GM18867 (cell line): ENCODE data around the gene NFATC3.

ENCODE experiments used
- ATAC-seq: cut with Tn5 transposase; IDR thresholded peaks from one replicate; pipeline ENCODE4 v1.9.1; 2021; ENCODE audit warnings: mild to moderate bottlenecking, moderate library complexity; ENCODE audit not compliant: unreplicated experiment

Gene NFATC3

DNA sequence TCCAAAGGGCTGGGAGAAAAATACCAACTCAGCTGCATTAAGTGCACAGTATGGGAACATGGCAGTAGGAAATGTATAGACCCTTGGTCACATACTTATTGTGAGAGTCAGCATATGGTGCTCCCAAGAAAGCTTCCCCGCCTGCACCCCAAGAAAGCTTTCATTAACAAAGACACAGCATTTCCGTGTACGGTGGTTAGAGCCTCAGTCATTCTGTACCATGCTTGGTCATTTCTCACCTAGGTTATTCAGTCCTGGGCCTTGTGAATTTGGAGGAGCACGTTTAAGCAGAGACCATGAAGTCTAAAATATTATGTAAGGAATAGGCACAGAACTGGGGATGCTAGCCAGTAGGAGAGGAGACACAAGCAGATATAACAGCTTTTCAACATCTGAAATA lies 94.7 kb downstream of the NFATC3 start:
- ATAC-seq: no peak

DNA sequence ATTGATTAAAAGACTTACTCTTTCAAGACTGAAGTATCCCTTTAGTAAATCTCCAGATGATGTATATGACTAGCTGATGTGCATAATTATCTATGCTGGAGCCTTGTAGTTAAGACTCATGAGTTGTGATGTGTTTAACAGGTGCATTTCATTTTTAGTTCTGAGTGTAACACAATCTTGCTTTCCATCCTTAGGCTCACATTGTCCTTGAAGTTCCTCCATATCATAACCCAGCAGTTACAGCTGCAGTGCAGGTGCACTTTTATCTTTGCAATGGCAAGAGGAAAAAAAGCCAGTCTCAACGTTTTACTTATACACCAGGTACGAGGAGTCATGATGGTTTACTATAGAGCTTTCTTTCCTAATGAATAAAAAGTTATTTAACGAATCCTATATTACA lies 97.9 kb downstream of the NFATC3 start:
- ATAC-seq: no peak

DNA sequence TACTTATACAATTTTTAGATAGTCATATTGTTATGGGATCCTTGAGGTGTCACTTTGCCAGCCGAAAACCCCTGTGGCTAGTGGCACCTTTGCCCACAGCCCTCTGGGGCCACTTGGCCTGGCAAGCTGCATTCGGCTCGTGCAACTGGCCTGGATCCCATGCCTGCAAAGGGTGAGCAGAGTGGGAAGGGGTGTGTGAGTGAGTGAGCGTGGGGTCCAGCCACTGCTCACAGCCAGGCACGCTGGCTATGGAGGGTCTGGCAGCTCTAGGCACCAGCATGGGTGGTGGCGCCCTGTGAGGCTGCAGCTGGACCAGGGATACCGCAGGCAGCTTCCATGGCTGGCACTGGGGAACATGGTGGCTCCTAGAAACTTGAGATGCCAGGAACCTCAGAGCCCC lies 101.7 kb downstream of the NFATC3 start:
- no peak for ATAC-seq

DNA sequence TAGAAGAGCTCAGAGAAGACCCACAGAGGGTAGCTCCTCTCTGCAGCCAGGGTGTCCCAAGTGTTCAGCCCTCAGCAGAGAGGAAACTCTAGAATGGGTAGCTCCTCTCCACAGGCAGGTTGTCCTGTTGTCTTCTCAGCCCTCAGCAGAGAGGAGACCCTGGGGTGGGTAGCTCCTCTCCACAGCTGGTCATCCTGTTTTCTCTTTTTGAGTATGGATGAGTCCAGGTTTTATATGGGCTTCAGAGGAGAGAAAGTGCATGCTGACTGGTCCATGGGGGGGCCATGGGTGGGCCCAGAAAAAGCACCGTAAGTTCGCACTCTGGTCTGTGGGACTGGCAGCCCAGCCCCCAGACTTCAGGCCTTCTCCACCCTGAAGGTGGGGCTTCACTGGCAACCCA lies 102.3 kb downstream of the NFATC3 start:
- ATAC-seq: no peak

DNA sequence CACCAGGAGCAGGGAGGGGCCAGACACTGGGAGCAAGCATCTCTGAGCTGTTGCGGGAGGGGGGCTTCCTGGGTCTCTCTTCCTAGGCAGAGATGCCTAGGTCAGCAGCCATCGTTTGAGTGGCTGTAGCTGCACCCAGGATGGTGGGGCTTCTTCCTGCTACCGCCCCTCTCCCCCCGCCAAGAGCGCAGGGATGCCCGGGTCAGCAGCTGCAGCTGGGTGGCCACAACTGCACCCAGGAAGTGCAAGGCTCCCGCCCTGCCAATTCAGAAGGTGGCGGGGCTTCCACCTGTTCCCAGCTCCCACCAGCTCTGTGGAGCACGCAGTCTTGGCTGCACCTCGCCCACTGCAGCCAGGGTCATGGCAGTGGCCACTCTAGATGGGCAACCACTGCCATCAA lies 103.0 kb downstream of the NFATC3 start:
- ATAC-seq: no peak

DNA sequence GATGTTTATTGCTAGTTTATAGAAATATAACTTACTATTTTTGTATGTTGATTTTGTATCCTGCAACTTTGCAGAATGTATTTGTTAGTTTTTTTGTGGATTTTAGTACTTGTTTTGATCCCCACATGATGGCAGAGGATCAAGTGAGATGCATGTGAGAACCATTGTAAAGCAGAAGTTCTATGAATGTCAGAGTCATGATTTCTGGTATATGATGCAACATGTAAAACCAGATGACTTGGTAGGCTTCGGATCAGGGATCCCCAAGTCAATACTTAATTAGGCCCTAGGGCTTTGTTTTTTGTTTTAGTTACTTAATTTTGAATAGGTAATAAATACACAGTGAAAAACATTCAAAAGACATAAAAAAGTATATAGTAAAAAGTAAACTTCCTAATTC lies 104.9 kb downstream of the NFATC3 start:
- ATAC-seq: no peak

DNA sequence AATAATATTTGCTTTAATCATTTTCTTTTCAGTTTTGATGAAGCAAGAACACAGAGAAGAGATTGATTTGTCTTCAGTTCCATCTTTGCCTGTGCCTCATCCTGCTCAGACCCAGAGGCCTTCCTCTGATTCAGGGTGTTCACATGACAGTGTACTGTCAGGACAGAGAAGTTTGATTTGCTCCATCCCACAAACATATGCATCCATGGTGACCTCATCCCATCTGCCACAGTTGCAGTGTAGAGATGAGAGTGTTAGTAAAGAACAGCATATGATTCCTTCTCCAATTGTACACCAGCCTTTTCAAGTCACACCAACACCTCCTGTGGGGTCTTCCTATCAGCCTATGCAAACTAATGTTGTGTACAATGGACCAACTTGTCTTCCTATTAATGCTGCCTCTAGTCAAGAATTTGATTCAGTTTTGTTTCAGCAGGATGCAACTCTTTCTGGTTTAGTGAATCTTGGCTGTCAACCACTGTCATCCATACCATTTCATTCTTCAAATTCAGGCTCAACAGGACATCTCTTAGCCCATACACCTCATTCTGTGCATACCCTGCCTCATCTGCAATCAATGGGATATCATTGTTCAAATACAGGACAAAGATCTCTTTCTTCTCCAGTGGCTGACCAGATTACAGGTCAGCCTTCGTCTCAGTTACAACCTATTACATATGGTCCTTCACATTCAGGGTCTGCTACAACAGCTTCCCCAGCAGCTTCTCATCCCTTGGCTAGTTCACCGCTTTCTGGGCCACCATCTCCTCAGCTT lies 105.8 kb downstream of the NFATC3 start:
- no peak for ATAC-seq

DNA sequence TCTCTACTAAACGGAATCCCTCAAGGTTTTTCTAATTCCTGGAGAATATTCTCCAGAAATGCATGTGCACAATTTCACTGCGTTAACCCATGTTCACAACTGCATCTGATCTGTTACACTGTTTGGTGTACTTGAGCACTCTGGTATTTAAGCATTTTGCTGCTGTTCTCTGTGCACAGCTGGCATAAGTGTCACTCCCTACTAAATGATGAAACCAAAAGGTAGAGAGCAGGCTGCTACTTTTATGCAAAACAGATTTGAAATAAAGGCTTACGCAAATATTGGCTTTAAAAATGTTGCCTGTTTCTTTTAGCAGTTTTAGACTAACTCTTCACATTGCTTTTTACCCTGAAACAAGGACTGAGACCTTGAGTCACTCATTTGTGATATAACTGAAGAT lies 109.1 kb downstream of the NFATC3 start:
- ATAC-seq: no peak

DNA sequence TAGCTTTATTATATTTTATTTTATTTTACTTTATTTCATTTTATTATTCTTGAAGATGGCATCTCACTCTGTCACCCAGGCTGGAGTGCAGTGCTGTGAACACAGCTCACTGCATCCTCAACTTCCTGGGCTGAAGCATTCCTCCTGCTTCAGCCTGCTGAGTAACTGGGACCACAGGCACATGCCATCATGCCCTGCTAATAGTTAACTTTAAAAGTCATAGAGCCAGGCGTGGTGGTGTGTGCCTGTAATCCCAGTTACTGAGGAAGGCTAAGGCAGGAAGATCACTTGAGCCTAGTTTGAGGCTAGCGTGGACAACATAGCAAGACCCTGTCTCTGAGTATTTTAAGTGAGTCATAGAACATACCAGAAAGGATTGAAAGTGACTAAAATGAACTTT lies 112.1 kb downstream of the NFATC3 start:
- no peak for ATAC-seq

DNA sequence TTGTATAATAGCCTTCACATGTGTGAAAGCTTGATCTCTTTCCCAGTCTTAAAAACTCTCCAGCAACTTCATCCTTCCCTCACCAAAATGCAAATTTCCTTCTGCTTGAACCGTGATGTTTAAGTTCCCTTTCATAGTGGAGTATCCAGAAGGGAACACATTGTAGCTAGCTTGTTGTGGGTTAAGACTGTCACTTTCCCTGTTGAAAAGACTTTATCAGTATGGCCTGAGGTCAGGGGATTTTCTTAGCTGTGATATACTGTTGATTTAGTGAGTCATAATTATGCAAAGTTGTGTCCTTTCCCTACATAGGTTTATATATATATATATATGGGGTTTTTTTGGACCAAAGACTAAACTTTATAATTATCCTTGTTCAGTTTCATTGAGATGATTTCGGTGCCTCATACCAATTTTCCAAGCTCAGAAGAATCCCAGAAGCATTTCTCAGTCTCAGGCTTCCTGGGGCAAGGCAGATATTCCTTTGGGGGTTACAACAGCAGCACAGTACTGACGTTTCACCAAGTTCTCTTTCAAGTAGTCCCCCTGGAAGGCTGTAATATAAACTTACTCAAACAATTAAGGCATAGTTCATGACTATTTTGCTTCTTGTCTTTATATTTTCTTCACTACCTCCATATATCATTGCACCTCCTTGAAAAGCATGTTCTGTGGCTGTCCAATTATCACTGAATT lies 115.1 kb downstream of the NFATC3 start:
- no peak for ATAC-seq

DNA sequence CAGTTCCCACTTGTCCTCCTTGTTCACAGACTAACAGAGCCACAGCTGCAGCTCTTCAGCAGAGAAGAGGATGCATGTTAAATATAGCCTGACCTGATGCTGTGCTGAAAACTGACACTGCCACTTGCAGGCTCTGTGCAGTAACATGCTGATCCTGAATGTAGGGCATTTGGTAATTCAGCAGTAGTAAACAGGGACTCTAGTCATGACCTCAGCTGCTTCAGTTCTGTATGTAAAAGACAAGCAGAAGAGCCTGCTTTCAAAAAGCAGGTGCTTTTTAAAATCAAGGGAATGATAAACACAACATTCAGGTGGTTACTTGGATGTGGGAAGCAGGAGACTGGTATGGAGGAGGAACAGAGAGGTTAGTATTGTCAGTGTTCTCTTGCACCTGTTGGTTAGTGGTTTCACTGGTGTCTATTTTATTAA lies 116.9 kb downstream of the NFATC3 start:
- ATAC-seq: no peak

DNA sequence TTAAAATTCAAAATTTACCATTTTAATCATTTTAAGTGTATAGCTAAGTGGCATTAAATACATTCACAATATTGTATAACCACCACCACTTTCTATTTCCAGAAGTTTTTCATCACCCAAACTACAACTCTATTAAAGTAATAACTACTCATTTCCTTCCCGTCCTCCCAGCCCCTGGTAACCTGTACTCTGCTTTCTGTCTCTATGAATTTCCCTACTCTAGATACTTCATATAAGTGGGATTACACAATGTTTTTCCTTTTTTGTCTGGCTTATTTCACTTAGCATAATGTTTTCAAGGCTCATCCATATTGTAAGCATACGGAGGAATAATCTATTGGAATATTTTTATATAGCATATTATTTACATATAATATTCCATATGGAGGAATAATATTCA lies 121.1 kb downstream of the NFATC3 start:
- ATAC-seq: no peak

DNA sequence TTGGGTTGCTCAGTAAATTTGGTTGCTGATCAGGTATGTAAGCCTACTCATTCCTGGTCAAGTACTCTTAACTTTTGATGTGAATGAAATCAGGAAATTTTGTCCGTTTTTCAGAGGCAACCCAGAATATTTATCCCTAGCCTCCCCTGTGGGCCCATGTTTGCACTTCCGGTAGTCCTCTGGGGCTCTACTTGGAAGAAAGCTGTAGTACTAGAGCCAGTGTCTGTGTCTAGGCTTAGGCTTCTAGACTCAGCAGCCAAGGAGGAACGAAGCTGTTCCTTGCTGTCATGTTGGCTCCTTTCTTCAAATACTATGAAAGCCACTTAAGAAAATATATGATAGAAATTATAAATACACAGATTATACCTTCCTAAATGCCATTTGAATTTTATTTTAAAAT lies 129.6 kb downstream of the NFATC3 start:
- no peak for ATAC-seq

DNA sequence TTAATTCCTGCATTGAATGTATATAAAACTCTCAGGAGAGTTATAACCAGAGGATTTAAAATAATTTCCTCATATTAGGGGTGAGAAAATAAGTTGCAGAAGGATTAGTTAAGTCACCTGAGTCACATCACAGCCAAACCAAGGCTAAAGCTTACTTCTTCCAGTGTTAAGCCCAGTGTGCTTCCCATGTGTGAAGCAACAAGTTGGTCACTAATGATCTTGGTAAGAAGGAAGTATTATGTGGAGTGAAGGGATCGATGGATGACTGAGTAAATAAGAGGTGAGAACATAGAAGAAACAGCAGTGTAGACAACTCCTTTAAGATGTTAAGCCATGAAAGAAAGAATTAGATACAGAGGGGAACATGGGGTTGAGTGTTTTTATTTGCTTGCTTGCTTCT lies 130.1 kb downstream of the NFATC3 start:
- ATAC-seq: no peak

DNA sequence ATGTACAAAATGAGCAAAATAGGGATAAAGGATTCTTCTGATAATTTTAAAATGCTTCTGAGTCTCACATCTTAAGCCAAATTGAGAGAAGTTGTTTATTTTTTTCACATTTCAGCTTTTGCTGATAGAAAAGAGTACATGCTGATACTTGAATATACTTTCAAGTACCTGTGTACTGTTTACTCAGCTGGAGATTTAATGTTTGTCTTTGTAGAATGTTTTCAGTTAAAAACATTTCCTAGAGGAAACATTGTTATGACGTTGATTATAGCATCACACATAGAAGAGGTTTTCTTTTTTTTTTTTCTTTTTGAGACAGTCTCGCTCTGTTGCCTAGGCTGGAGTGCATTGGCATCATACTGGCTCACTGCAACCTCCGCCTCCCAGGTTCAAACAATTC lies 131.1 kb downstream of the NFATC3 start:
- ATAC-seq: no peak

DNA sequence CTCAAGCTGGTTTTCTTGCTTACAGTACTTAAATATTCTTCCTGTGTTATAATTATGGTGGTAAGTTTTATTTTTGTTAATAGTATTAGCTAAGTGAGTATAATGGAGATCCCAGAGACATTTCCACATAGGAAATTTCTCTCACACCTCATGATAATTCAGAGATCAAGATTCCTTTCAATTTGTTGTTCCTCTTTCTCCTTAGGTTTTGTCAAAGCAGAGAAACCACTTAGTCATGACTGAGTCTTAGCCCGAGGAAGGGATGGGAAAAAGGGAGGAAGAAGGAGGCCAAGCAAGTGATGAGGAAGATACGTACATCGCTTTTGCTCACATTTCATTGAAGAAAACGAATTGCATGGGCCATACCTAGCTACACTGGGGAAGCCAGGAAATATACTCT lies 132.3 kb downstream of the NFATC3 start:
- no peak for ATAC-seq

DNA sequence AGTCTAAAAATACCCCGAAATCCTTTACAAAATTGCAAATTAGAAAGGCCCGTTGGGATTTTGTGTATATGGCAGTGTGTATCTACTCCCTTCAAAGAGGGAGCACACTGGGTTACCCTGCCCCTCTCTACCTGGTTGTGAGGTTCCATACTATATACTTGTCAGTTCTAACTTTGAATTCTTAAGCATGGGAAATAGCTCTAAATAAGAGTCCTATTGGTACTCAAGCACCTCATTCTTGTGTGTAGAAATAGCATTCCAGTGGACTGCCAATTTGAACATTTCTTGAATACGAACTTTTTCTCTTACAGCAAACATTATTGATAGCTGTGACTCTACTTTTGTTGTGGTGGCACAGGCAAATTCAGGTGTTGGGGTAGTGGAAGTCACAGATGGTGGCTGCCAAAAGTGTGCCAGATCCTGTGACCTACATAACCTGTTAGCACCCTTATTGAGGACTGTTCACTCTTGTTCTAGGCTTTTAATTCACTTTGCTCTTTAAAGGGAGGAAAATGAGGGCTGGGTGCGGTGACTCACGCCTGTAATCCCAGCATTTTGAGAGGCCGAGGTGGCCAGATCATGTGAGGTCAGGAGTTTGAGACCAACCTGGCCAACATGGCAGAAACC lies 134.7 kb downstream of the NFATC3 start:
- no peak for ATAC-seq

DNA sequence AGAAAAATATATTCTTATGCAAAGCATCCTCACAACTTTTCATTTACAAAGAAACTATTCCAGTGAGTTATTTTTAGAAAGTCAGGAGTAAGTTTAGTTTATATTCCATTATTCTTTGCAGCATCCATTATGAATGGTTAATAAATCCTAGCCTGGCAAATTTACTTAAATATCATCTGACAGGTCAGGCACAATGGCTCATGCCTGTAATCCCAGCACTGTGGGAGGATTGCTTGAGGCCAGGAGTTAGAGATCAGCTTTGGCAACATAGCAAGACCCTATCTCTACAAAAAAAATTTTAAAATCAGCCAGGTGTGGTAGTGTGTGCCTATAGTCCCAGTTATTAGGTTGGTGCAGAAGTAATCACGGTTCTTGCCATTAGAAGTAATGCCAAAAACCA lies 137.9 kb downstream of the NFATC3 start:
- no peak for ATAC-seq

DNA sequence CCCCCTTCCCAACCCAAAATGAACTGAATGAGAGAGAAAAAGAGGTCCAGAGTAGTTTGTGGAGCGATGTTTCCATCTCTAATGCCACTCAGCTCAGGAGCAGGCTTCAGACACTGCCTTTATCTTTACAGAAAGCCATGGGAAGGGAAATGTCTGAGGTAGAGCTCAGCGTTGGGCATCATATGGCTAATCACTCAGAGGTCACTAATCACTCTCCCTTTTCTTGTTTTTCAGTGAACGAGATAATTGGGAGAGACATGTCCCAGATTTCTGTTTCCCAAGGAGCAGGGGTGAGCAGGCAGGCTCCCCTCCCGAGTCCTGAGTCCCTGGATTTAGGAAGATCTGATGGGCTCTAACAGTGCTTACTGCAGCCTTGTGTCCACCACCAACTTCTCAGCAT lies 140.9 kb downstream of the NFATC3 start:
- no peak for ATAC-seq

DNA sequence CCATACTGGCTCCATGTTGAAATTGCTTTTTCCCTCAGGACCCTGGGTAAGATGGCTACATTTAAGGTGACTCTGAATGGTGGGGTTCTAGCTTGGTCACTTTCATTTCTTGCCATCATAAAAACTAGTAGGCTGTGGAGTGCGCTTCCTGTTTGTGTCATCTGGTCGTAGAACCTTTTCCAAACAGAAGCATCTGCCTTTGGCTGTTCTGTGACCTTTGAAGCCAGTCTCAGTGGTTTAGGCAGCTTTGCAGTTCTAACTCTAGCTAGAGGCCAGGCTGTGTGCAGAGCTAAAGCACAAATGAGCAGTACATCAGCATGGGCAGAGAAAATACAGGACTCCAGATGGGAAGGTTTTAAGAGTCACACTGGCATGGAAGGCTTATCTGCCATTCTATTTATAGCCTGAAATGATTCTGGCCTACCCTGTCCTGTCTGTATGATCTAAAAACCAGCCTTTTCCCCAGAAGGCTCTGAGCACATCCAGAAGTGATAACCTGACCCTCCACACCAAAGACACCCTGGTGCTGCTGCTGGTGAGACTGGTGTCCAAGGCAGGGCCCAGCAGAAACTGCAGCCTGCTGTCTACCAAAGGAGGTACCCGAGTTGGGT lies 142.1 kb downstream of the NFATC3 start:
- no peak for ATAC-seq

DNA sequence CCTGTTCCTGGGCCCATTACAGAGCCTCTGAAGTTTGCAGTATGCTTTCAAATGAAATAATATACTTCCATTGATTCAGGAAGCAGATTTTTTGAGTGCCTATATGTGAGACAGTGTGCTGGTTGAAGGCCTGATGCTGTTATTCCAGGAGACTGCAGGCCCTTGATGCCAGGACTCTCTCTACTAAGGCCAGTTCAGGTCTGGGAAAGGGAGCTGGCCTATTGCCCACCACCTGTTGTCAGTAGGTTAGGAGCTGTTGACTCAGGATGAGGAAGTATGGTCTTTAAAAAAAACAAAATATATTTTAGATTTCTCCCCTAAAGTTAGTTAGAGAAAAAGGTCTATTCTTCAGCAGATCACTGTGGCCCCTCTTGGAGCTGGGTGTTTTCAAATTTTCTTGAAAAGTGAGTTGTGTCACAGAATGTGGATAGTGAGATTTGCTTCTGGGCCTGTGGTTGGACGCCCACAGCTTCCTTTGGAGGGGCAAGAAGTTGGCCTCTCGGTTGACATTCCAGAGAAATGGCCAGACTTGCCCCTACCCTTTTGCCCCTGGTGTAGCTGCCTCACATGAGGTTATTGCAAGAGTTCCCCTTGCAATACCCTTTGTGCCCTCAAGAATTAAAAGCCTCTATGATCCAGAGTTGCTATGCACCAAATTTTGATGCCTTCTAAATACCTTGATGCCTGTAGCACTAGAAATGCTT lies 142.8 kb downstream of the NFATC3 start:
- no peak for ATAC-seq
